Activated CD8-positive, alpha-beta T cell treated with anti-CD3 and anti-CD28 coated beads for 36 hours (primary cell): Measurements from ENCODE around the gene KRT33A. TPM values are rescaled to one million over a fixed set of nuclear protein-coding genes. Genes with fewer than 3 reads are reported as not detected.
"Not testable (repeated sequence)": the region's sequence is repeated elsewhere in the genome, so short reads cannot be mapped to it uniquely, and the experiment has no call there.

Experiments used
- ATAC-seq: fragments of 200-7000 bp; cut with Tn5 transposase; one replicate; pipeline ENCODE4 v1.10.0; 2021; ENCODE audit warnings: mild to moderate bottlenecking, moderate library complexity
- CTCF ChIA-PET: fragments of 350-600 bp; sonication (Branson Sonifier 250); formaldehyde crosslinking; loops from one replicate; lab custom pipeline; 2021; ENCODE audit warnings: antibody characterized with exemption; lab: Charles Lee
- POLR2A ChIA-PET: fragments of 350-600 bp; sonication (Branson Sonifier 250); formaldehyde crosslinking; loops from one replicate; lab custom pipeline; 2021; ENCODE audit warnings: antibody characterized with exemption; lab: Charles Lee
- DNase-seq: peaks from one replicate; pipeline ENCODE4 v3.0.0-alpha.2; 2020
- H3K27ac Mint-ChIP-seq: one replicate; pipeline ENCODE4 v1.8.0; 2021; ENCODE audit warnings: mild to moderate bottlenecking, mixed read lengths
- H3K27me3 Mint-ChIP-seq: one replicate; pipeline ENCODE4 v1.8.0; 2021; ENCODE audit warnings: mixed read lengths
- H3K36me3 Mint-ChIP-seq: one replicate; pipeline ENCODE4 v1.8.0; 2021; ENCODE audit warnings: low read depth, mixed read lengths
- H3K4me1 Mint-ChIP-seq: one replicate; pipeline ENCODE4 v1.8.0; 2021; ENCODE audit warnings: low read depth, mixed read lengths
- H3K4me3 Mint-ChIP-seq: one replicate; pipeline ENCODE4 v1.8.0; 2021; ENCODE audit warnings: mild to moderate bottlenecking, moderate library complexity, mixed read lengths
- H3K9me3 Mint-ChIP-seq: one replicate; pipeline ENCODE4 v1.8.0; 2021; ENCODE audit warnings: mixed read lengths
- intact Hi-C: fragments of 100-400 bp; cut with micrococcal nuclease; formaldehyde crosslinking; loops from one replicate; pipeline ENCODE4 v1.10.0; 2022
- total RNA-seq, 2 experiments: library from RNA; stranded (reverse); gene quantifications; one replicate each; pipeline ENCODE4 v1.2.3, GENCODE V29; 2021
- TF ChIP-seq, protein P1 (sequence below): fragments of 200-600 bp; IDR thresholded peaks from one replicate; pipeline ENCODE4 v1.8.0; 2022; ENCODE audit warnings: antibody characterized with exemption, mild to moderate bottlenecking

KRT33A gene
- total RNA-seq, 2 experiments from 2014 or later, result not detected

DNA sequence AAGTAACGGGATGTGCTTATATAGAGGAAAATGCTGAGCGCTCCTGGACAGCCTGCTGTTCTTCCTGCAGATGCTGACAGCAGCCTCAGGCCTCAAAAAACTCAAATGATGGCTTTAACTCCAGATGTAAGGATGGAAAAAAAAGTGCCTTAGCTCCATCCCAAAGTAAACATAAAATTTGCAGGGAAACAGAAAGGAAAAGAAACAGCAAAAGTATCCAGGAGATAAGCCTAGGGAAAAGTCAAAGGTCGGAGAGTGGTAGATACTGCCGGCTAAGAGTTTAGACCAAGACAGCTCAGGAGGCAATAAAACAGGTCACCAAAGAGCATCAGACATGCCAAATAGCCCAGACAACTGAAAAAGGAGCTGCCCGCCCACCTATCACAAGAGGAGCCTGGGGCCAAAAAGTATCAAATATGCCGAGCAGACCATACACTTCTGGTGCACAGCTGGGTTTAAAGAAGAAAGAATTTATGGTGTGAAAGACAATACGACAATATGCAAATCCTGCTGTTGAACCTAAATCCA lies 39.8 kb upstream of the KRT33A start:
- TF ChIP-seq, protein P1, sequence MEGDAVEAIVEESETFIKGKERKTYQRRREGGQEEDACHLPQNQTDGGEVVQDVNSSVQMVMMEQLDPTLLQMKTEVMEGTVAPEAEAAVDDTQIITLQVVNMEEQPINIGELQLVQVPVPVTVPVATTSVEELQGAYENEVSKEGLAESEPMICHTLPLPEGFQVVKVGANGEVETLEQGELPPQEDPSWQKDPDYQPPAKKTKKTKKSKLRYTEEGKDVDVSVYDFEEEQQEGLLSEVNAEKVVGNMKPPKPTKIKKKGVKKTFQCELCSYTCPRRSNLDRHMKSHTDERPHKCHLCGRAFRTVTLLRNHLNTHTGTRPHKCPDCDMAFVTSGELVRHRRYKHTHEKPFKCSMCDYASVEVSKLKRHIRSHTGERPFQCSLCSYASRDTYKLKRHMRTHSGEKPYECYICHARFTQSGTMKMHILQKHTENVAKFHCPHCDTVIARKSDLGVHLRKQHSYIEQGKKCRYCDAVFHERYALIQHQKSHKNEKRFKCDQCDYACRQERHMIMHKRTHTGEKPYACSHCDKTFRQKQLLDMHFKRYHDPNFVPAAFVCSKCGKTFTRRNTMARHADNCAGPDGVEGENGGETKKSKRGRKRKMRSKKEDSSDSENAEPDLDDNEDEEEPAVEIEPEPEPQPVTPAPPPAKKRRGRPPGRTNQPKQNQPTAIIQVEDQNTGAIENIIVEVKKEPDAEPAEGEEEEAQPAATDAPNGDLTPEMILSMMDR, result no peak
- no peaks in the 10 kb centered on the region for H3K36me3 Mint-ChIP-seq
- ATAC-seq (no peak), DNase-seq (no peak)
- intact Hi-C loops, result no loop called here
- H3K4me1 Mint-ChIP-seq, result no peaks in the 10 kb centered on the region
- peaks cover 7% of the 10 kb centered on the region for H3K27me3 Mint-ChIP-seq
- ChIA-PET CTCF (interaction anchor here (1.5 kb wide), 1 partner anchor 15 kb away, joined by 4 read pairs; no protein-coding TSS in a partner anchor), POLR2A (interaction anchor here (0.9 kb wide), 1 partner anchor 48 kb away, joined by 3 read pairs; no protein-coding TSS in a partner anchor)
- H3K27ac Mint-ChIP-seq, result no peak overlapping the region
- no peak overlapping the region for H3K4me3 Mint-ChIP-seq
- H3K9me3 Mint-ChIP-seq, result peaks cover 9% of the 10 kb centered on the region

DNA sequence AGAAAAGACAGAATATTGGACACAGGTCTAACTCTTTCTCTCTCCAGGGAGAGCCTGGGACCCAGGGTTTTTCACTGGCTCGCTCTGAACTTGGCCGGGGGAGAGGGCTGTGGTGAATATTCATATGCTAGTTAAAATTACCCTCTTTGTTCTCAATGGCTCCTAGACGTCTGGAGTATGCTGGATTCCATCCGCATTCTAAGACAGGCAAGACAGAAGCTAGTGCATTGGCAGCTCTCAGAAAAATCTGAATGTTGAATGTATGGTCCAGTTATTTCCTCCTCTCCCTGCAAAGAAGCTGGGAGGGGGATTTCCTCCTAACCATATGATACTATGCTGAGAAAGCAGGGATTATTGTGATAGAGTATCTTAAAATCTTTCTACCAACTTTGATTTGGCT lies 37.0 kb upstream of the KRT33A start:
- CTCF ChIA-PET, result no interaction called here
- H3K36me3 Mint-ChIP-seq, result no peaks in the 10 kb centered on the region

DNA sequence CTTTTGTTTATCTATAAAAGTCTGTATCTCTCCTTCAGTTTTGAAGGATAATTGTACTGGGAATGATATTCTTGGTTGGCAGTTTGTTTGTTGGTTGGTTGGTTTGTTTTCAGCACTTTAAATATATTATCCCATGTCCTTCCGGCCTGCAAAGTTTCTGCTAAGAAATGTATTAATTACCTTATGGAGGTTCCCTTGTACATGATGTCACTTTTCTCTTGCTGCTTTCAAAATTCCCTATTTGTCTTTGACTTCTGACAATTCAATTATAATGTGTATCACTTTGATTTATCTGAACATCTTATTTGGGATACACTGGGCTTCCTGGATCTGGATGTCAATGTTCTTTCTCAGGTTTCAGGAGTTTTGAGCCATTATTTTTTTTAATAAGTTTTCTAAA lies 35.6 kb upstream of the KRT33A start:
- ATAC-seq (no peak), DNase-seq (no peak)
- no peaks in the 10 kb centered on the region for H3K36me3 Mint-ChIP-seq
- ChIA-PET POLR2A (no interaction called here), CTCF (no interaction called here)
- intact Hi-C loops, result no loop called here
- peaks cover 9% of the 10 kb centered on the region for H3K9me3 Mint-ChIP-seq
- TF ChIP-seq, protein P1, result no peak
- H3K4me1 Mint-ChIP-seq, result no peaks in the 10 kb centered on the region
- no peak overlapping the region for H3K27ac Mint-ChIP-seq
- no peak overlapping the region for H3K4me3 Mint-ChIP-seq
- peaks cover 2% of the 10 kb centered on the region for H3K27me3 Mint-ChIP-seq

More for the DNA sequence above, 37.0 kb upstream of the KRT33A start:
- DNase-seq (no peak), ATAC-seq (no peak)
- Mint-ChIP-seq H3K4me3 (no peak overlapping the region), H3K27ac (no peak overlapping the region), H3K4me1 (no peaks in the 10 kb centered on the region), H3K27me3 (peaks cover 4% of the 10 kb centered on the region), H3K9me3 (peaks cover 9% of the 10 kb centered on the region)
- TF ChIP-seq, protein P1, result no peak
- POLR2A ChIA-PET, result no interaction called here
- intact Hi-C loops, result no loop called here

DNA sequence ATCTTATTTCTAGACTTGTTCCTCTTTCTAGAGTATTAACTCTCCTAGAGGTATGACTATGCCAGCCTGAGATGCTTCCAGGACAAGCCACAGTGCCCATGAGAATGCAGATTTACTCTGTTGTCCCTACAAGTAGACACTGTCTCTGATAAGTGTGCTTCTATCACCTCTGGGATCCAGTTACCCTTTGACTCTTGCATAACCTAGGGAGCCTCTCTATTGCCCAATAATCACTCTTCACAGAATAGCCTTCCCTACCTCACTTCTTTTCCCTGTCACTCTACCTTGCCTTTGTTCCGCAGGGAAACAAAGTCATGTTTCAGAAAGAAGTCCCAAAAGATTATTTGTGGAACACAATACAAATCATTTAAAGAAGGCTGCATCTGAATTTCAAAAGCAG lies 33.1 kb upstream of the KRT33A start:
- TF ChIP-seq, protein P1, result no peak
- Mint-ChIP-seq H3K4me3 (no peak overlapping the region), H3K27ac (no peak overlapping the region), H3K36me3 (no peaks in the 10 kb centered on the region), H3K4me1 (no peaks in the 10 kb centered on the region), H3K9me3 (peaks cover 9% of the 10 kb centered on the region), H3K27me3 (no peaks in the 10 kb centered on the region)
- CTCF ChIA-PET, result no interaction called here
- DNase-seq (no peak), ATAC-seq (no peak)
- intact Hi-C loops, result no loop called here
- POLR2A ChIA-PET, result no interaction called here

DNA sequence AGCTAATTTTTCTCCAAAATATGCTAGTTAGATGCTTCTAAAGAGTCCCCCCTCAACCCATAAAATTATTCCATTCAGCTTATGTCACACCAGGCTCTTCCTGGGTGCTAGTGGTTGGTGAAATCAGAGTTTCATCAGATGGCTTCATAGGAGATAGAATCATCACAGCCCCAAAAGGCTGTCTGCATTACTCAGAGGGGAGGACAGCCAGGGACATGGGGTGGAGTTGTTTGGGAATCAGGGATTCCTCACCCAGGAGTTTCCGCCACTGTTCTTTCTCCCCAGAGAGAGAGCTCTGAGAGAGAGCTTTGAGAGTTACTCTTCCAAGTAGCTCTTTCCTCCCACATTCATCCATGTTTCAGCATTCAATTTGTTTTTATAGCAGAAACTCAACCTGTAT lies 31.8 kb upstream of the KRT33A start:
- DNase-seq (no peak), ATAC-seq (no peak)
- Mint-ChIP-seq H3K27ac (no peak overlapping the region), H3K9me3 (peaks cover 6% of the 10 kb centered on the region), H3K4me1 (peaks cover 6% of the 10 kb centered on the region), H3K4me3 (no peak overlapping the region), H3K27me3 (no peaks in the 10 kb centered on the region), H3K36me3 (no peaks in the 10 kb centered on the region)
- ChIA-PET CTCF (interaction anchor here (0.9 kb wide), 1 partner anchor 28 kb away, joined by 3 read pairs; no protein-coding TSS in a partner anchor), POLR2A (no interaction called here)
- intact Hi-C loops, result no loop called here
- TF ChIP-seq, protein P1, result no peak

DNA sequence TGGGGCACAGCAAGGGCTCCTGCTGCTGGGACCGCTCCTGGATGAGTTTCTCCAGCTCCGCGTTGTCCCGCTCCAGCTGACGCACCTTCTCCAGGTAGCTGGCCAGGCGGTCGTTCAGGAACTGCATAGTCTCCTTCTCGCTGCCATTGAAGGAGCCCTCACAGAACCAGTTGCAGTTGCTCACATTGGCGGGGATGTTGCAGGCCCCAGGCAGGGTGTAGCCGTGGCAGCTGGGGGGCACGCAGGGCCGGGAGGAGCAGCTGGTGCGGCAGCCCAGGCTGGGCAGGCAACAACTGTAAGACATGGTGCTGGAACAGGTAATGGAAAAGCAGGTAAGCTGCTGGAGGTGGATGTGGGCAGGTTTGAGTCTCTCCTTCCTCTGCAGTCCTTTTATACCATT lies 31.3 kb upstream of the KRT33A start, which contains the start of gene KRT34:
KRT34 (minus strand) TSS at position 364 of the 400 bp plus-strand sequence; CDS start at position 304, 60 bp downstream.
- DNase-seq, intact Hi-C loops, H3K4me3 Mint-ChIP-seq, H3K4me1 Mint-ChIP-seq, H3K27me3 Mint-ChIP-seq, ATAC-seq, H3K36me3 Mint-ChIP-seq, H3K9me3 Mint-ChIP-seq, H3K27ac Mint-ChIP-seq: not testable (repeated sequence)
- POLR2A ChIA-PET, result interaction anchor here (1.7 kb wide), 1 partner anchor 22 kb away, joined by 4 read pairs; no protein-coding TSS in a partner anchor
- CTCF ChIA-PET, result interaction anchor here (0.9 kb wide), 1 partner anchor 28 kb away, joined by 3 read pairs; no protein-coding TSS in a partner anchor

DNA sequence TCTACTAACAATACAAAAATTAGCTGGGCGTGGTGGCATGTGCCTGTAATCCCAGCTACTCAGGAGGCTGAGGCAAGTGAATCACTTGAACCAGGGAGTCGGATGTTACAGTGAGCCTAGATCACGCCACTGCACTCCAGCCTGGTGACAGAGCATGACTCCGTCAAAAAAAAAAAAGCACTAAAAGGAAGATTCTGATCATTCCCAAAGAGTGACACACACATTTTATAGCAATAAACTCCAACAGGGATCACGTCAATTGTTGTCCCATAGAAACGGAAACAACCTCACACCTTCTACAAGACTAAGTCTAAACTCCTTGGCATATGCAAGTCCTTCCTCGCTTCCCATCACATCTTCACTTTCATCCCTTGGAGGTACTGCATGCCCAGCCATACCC lies 29.5 kb upstream of the KRT33A start:
- H3K36me3 Mint-ChIP-seq, CTCF ChIA-PET, H3K27me3 Mint-ChIP-seq, H3K27ac Mint-ChIP-seq, POLR2A ChIA-PET, H3K4me3 Mint-ChIP-seq, H3K9me3 Mint-ChIP-seq, intact Hi-C loops, H3K4me1 Mint-ChIP-seq, ATAC-seq, DNase-seq: not testable (repeated sequence)
